IMR-90 (cell line): ENCODE data around the gene IQCM. TPM values are rescaled to one million over a fixed set of nuclear protein-coding genes. Genes with fewer than 3 reads are reported as not detected.
A peak's percentile ranks its signal among the peaks of the same experiment; 100 is the strongest.

ENCODE experiments used
- ATAC-seq: fragments of 200-7000 bp; cut with Tn5 transposase; 2 replicates; pipeline ENCODE4 v1.9.1; 2020; ENCODE audit warnings: low read depth, mild to moderate bottlenecking, moderate library complexity
- BruUV-seq: library from RNA; stranded (reverse); fragments of 400-500 nt; replicated peaks from 2 replicates; lab custom pipeline; 2021; lab: Mats Ljungman, UMichigan
- CTCF ChIA-PET: fragments of 300-600 bp; formaldehyde crosslinking; extraction: SDS; loops from one replicate; lab custom pipeline; 2021; ENCODE audit warnings: antibody characterized with exemption; lab: Yijun Ruan, JAX
- POLR2A ChIA-PET: fragments of 300-600 bp; sonication (Branson Sonifier 250); formaldehyde crosslinking; loops from one replicate; lab custom pipeline; 2022; ENCODE audit warnings: antibody characterized with exemption; ENCODE audit not compliant: unreplicated experiment; lab: Charles Lee
- DNase-seq: peaks from one replicate; pipeline ENCODE4 v3.0.0; 2013
- H2AFZ ChIP-seq: replicated peaks from 2 replicates; pipeline ENCODE3; 2013; ENCODE audit warnings: low read length, mild to moderate bottlenecking; ENCODE audit not compliant: poor library complexity
- H2AK5ac ChIP-seq: 2 replicates; pipeline ENCODE4 v1.6.1; 2013; ENCODE audit warnings: low read depth, low read length, inconsistent platforms
- H2AK9ac ChIP-seq: replicated peaks from 2 replicates; pipeline ENCODE3; 2013; ENCODE audit warnings: mild to moderate bottlenecking, low read depth, low read length, moderate library complexity; ENCODE audit not compliant: poor library complexity
- H2BK120ac ChIP-seq: 2 replicates; pipeline ENCODE4 v1.6.1; 2013; ENCODE audit warnings: low read depth, low read length, inconsistent platforms
- H2BK15ac ChIP-seq: 3 replicates; pipeline ENCODE4 v1.6.1; 2013; ENCODE audit warnings: low read depth, low read length, inconsistent platforms
- H2BK20ac ChIP-seq: 2 replicates; pipeline ENCODE4 v1.6.1; 2013; ENCODE audit warnings: low read depth, mild to moderate bottlenecking, inconsistent platforms, low read length, moderate library complexity
- H2BK5ac ChIP-seq: 2 replicates; pipeline ENCODE4 v1.6.1; 2013; ENCODE audit warnings: mild to moderate bottlenecking, low read depth, low read length, inconsistent platforms; ENCODE audit not compliant: poor library complexity, severe bottlenecking
- H3K14ac ChIP-seq: replicated peaks from 2 replicates; pipeline ENCODE4 v1.6.1; 2013; ENCODE audit warnings: low read depth, low read length, inconsistent platforms
- H3K18ac ChIP-seq: 2 replicates; pipeline ENCODE4 v1.6.1; 2013; ENCODE audit warnings: low read depth, low read length, control low read depth
- H3K23ac ChIP-seq: 2 replicates; pipeline ENCODE4 v1.6.1; 2013; ENCODE audit warnings: low read depth, low read length, inconsistent platforms
- H3K27ac ChIP-seq: 2 replicates; pipeline ENCODE4 v1.5.1; 2013; ENCODE audit warnings: mild to moderate bottlenecking, control low read depth, low read length; ENCODE audit not compliant: insufficient read depth
- H3K27me3 ChIP-seq: 2 replicates; pipeline ENCODE4 v1.6.1; 2013; ENCODE audit warnings: low read length; ENCODE audit not compliant: control insufficient read depth, insufficient read depth
- H3K36me3 ChIP-seq: 2 replicates; pipeline ENCODE4 v1.6.1; 2013; ENCODE audit warnings: low read length, mixed read lengths; ENCODE audit not compliant: control insufficient read depth, insufficient read depth
- H3K4ac ChIP-seq: 2 replicates; pipeline ENCODE4 v1.6.1; 2013; ENCODE audit warnings: low read depth, low read length, inconsistent platforms
- H3K4me1 ChIP-seq: 2 replicates; pipeline ENCODE4 v1.6.1; 2013; ENCODE audit warnings: low read length, mixed read lengths; ENCODE audit not compliant: control insufficient read depth, insufficient read depth
- H3K4me2 ChIP-seq: 2 replicates; pipeline ENCODE4 v1.6.1; 2013; ENCODE audit warnings: low read depth, mild to moderate bottlenecking, control low read depth, low read length, moderate library complexity
- H3K4me3 ChIP-seq: 2 replicates; pipeline ENCODE4 v1.5.1; 2013; ENCODE audit warnings: low read depth, mild to moderate bottlenecking, control low read depth, low read length, moderate library complexity; ENCODE audit not compliant: insufficient read depth
- H3K56ac ChIP-seq: 2 replicates; pipeline ENCODE4 v1.6.1; 2013; ENCODE audit warnings: low read length, inconsistent platforms; ENCODE audit not compliant: insufficient read depth; ENCODE audit errors: extremely low read depth
- H3K79me1 ChIP-seq, 2 experiments: 2 replicates each; pipeline ENCODE4 v1.6.1; 2013; ENCODE audit warnings: low read length in 2 of 2, inconsistent platforms in 1 of 2, low read depth in 1 of 2
- H3K9ac ChIP-seq: 2 replicates; pipeline ENCODE4 v1.6.1; 2013; ENCODE audit warnings: low read depth, low read length, control low read depth
- H3K9me1 ChIP-seq: 2 replicates; pipeline ENCODE4 v1.6.1; 2013; ENCODE audit warnings: low read length, inconsistent platforms; ENCODE audit not compliant: insufficient read depth
- H3K9me3 ChIP-seq: 2 replicates; pipeline ENCODE4 v1.6.1; 2013; ENCODE audit warnings: low read length; ENCODE audit not compliant: control insufficient read depth, insufficient read depth
- H4K20me1 ChIP-seq: 2 replicates; pipeline ENCODE4 v1.6.1; 2013; ENCODE audit warnings: low read length, inconsistent platforms; ENCODE audit not compliant: insufficient read depth
- H4K5ac ChIP-seq: 2 replicates; pipeline ENCODE4 v1.6.1; 2013; ENCODE audit warnings: mild to moderate bottlenecking, low read depth, low read length, control low read depth
- H4K8ac ChIP-seq, 2 experiments: 2 replicates each; pipeline ENCODE4 v1.6.1; 2013; ENCODE audit warnings: low read depth in 2 of 2, low read length in 2 of 2, control low read depth in 1 of 2, inconsistent platforms in 1 of 2
- H4K91ac ChIP-seq: 2 replicates; pipeline ENCODE4 v1.6.1; 2013; ENCODE audit warnings: low read depth, low read length, inconsistent platforms; ENCODE audit not compliant: insufficient read depth
- BHLHE40 ChIP-seq: fragments of 150-350 bp; IDR thresholded peaks from 2 replicates; pipeline ENCODE4 v1.6.1; 2016; ENCODE audit warnings: mild to moderate bottlenecking, low read depth, low read length
- CEBPB ChIP-seq: IDR thresholded peaks from 2 replicates; pipeline ENCODE4 v1.6.1; 2012; ENCODE audit warnings: low read depth, low read length, improper control_type of control experiment
- CHD1 ChIP-seq: IDR thresholded peaks from 2 replicates; pipeline ENCODE4 v1.6.1; 2012; ENCODE audit warnings: low read depth, low read length, improper control_type of control experiment
- CTCF ChIP-seq: conservative IDR thresholded peaks from 2 replicates; pipeline ENCODE4 v1.5.1; 2012; ENCODE audit warnings: mild to moderate bottlenecking, low read depth, low read length, improper control_type of control experiment
- ELK1 ChIP-seq: fragments of 150-350 bp; IDR thresholded peaks from 2 replicates; pipeline ENCODE4 v1.6.1; 2016; ENCODE audit warnings: low read depth, mild to moderate bottlenecking, low read length, moderate library complexity, borderline replicate concordance
- FOS ChIP-seq: fragments of 150-350 bp; IDR thresholded peaks from 2 replicates; pipeline ENCODE4 v1.6.1; 2016; ENCODE audit warnings: low read depth, low read length
- MAFK ChIP-seq: IDR thresholded peaks from 2 replicates; pipeline ENCODE4 v1.6.1; 2012; ENCODE audit warnings: low read depth, low read length, improper control_type of control experiment
- MAZ ChIP-seq: IDR thresholded peaks from 2 replicates; pipeline ENCODE4 v1.6.1; 2012; ENCODE audit warnings: low read depth, mild to moderate bottlenecking, low read length, improper control_type of control experiment, moderate library complexity, borderline replicate concordance
- NFE2L2 ChIP-seq: fragments of 150-350 bp; IDR thresholded peaks from 2 replicates; pipeline ENCODE4 v1.6.1; 2016; ENCODE audit warnings: low read depth, mild to moderate bottlenecking, low read length
- POLR2A ChIP-seq: IDR thresholded peaks from 2 replicates; pipeline ENCODE4 v1.6.1; 2012; ENCODE audit warnings: mild to moderate bottlenecking, low read depth, low read length
- RAD21 ChIP-seq: IDR thresholded peaks from 2 replicates; pipeline ENCODE4 v1.6.1; 2012; ENCODE audit warnings: low read length, improper control_type of control experiment
- RCOR1 ChIP-seq: IDR thresholded peaks from 2 replicates; pipeline ENCODE4 v1.6.1; 2012; ENCODE audit warnings: mild to moderate bottlenecking, low read length, improper control_type of control experiment; ENCODE audit not compliant: insufficient replicate concordance
- RFX5 ChIP-seq: IDR thresholded peaks from 2 replicates; pipeline ENCODE4 v1.8.0; 2012; ENCODE audit warnings: low read depth, mild to moderate bottlenecking, low read length, moderate library complexity
- SMC3 ChIP-seq: fragments of 150-350 bp; IDR thresholded peaks from 2 replicates; pipeline ENCODE4 v1.6.1; 2016; ENCODE audit warnings: low read depth, mild to moderate bottlenecking, antibody characterized with exemption, low read length, moderate library complexity
- WGBS, 2 experiments: methylation state at CpG; one replicate each; pipeline versions ENCODE4 v1.1.5 to v1.1.7; 2013; ENCODE audit warnings: missing lambda C conversion rate in 2 of 2; ENCODE audit not compliant: insufficient read length in 1 of 2; ENCODE audit errors: extremely low coverage in 2 of 2; 5-methylcytosine and 5-hydroxymethylcytosine counted together
- dilution Hi-C: fragments of 300-500 bp; cut with HindIII; formaldehyde crosslinking; loops from one replicate; pipeline ENCODE4 v1.14.3; 2018; ENCODE audit warnings: low sequenced_read_pairs; ENCODE audit not compliant: unreplicated experiment
- in situ Hi-C: fragments of 300-500 bp; cut with MboI; formaldehyde crosslinking; loops from 3 replicates; pipeline ENCODE4 v1.14.3; 2019; ENCODE audit warnings: low sequenced_read_pairs, inconsistent platforms, mixed read lengths
- intact Hi-C: fragments of 100-400 bp; cut with micrococcal nuclease; formaldehyde crosslinking; loops from 2 replicates; pipeline ENCODE4 v1.10.0; 2022
- polyA plus RNA-seq, 3 experiments: library from polyadenylated mRNA; depleted of rRNA; stranded (reverse); fragments of >200 nt; gene quantifications; 2 replicates each; pipeline ENCODE4 v1.2.3, GENCODE V29; 2012; ENCODE audit warnings: low replicate concordance in 1 of 3
- total RNA-seq: library from RNA; depleted of rRNA; stranded (reverse); fragments of >200 nt; gene quantifications from 2 replicates; pipeline ENCODE4 v1.2.3, GENCODE V29; 2012
- TF ChIP-seq, protein P1 (sequence below): fragments of 150-350 bp; IDR thresholded peaks from 2 replicates; pipeline ENCODE4 v1.6.1; 2017; ENCODE audit warnings: mild to moderate bottlenecking, antibody characterized with exemption, low read length, low read depth

IQCM gene
- total and polyA plus RNA-seq, 2 of the 4 experiments (the other 2 are of a cell fraction) = not detected

DNA sequence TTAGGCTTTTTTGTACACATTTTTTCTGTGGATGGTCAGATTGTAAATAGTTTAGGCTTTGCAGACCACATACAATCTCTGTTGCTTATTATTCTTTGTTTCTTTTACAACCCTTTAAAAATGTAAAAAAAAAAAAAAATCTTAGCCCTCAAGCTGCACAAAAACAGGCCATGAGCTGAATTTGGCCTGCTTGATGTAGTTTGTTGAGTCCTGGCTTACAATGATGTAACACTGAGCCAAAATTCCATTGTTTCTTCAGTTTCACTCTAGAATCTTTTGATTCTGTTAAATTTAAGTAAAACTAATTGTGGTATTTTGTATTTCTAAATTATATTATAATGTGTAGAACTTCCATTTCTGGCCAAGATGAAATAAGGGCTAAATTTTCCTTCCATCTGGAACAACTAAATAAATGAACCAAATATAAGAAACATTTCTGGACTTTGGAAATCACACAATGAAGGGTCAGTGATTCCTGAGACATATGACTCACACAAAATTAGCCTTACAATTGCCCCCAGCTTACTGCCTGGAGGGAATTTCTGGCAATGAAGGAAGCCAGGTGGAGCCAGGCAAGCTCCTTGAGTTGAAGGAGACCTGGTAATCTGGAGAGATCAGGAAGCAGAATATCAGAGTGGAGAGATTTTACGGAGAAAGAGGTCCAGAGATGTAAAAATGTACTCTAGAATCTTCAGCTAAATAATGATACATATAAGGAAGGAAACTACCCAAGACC lies 29.8 kb downstream of the IQCM start:
- CTCF ChIA-PET = interaction anchor here (0.7 kb wide), 1 partner anchor 1719 kb away, joined by 3 read pairs; no protein-coding TSS in a partner anchor
- H3K9me1 ChIP-seq = no peaks in the 10 kb centered on the region
- no peak overlapping the region for H3K14ac ChIP-seq
- no CpG with 5 or more reads among the region's 1 CpG for WGBS, 2 experiments
- peak overlapping the region; percentile 74; the same call in 1 of the 2 replicates for H4K91ac ChIP-seq
- no peak overlapping the region for H2AK9ac ChIP-seq
- H2AFZ ChIP-seq = no peak overlapping the region
- H3K9ac ChIP-seq = no peak overlapping the region
- in situ Hi-C loops (no loop called here), dilution Hi-C loops (no loop called here), intact Hi-C loops (no loop called here)
- no peak overlapping the region for H2BK20ac ChIP-seq
- H3K4me1 ChIP-seq = no peaks in the 10 kb centered on the region
- no peaks in the 10 kb centered on the region for H3K36me3 ChIP-seq
- H2AK5ac ChIP-seq = no peak overlapping the region
- no peaks in the 10 kb centered on the region for H3K27me3 ChIP-seq
- H4K8ac ChIP-seq = 0 out of 4 replicates have a peak overlapping the region, but pooled peaks of 1 of the 2 experiments have one; percentile 22
- no peaks in the 10 kb centered on the region for H3K79me1 ChIP-seq
- H3K56ac ChIP-seq = no peak overlapping the region
- POLR2A ChIA-PET = no interaction called here
- BruUV-seq = no TSS peak
- H2BK5ac ChIP-seq = no peak overlapping the region
- H2BK120ac ChIP-seq = peak overlapping the region; percentile 57
- no peak overlapping the region for H3K4me2 ChIP-seq
- H4K20me1 ChIP-seq = no peaks in the 10 kb centered on the region
- DNase-seq (peak; percentile 24), ATAC-seq (no peak; the same call in 1 of the 2 replicates)
- no peaks in the 10 kb centered on the region for H3K9me3 ChIP-seq
- peak overlapping the region; percentile 37; the same call in 1 of the 2 replicates for H3K4ac ChIP-seq
- H3K27ac ChIP-seq = no peak overlapping the region
- H3K23ac ChIP-seq = no peak overlapping the region
- no peak overlapping the region for H3K4me3 ChIP-seq
- no peak overlapping the region for H3K18ac ChIP-seq
- H2BK15ac ChIP-seq = no peak overlapping the region
- H4K5ac ChIP-seq = no peak overlapping the region
- TF ChIP-seq, protein P1, sequence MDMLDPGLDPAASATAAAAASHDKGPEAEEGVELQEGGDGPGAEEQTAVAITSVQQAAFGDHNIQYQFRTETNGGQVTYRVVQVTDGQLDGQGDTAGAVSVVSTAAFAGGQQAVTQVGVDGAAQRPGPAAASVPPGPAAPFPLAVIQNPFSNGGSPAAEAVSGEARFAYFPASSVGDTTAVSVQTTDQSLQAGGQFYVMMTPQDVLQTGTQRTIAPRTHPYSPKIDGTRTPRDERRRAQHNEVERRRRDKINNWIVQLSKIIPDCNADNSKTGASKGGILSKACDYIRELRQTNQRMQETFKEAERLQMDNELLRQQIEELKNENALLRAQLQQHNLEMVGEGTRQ = no peak
- no peak for TF ChIP-seq CHD1
- TF ChIP-seq CEBPB = no peak
- TF ChIP-seq FOS = no peak
- TF ChIP-seq RFX5 = no peak
- no peak for TF ChIP-seq RCOR1
- no peak for TF ChIP-seq ELK1
- no peak for TF ChIP-seq POLR2A
- TF ChIP-seq NFE2L2 = no peak
- no peak for TF ChIP-seq MAZ
- no peak for TF ChIP-seq SMC3
- TF ChIP-seq RAD21 = no peak
- TF ChIP-seq MAFK = no peak
- no peak for TF ChIP-seq BHLHE40
- no peak for TF ChIP-seq CTCF
